ENCODE data around the gene SRXN1. TPM values are rescaled to one million over a fixed set of nuclear protein-coding genes. Genes with fewer than 3 reads are reported as not detected.

Gene SRXN1
- total RNA-seq: 34.5 and 39.0 TPM in 2 replicates

GRCh38 chr20:653110-653589 is at the start of gene SRXN1:
Gene SRXN1, minus strand, starts transcription at chr20:653200. Its CDS starts 15 bp downstream, at chr20:653185.

GRCh38 chr20:675453-676314 is 22.7 kb upstream of the SRXN1 start, which contains the start of gene SCRT2:
Gene SCRT2, minus strand, starts transcription at chr20:675802. Its CDS starts 201 bp downstream, at chr20:675601.

GRCh38 chr20:610130-611046 is 42.6 kb downstream of the SRXN1 start, which contains the start of gene TCF15:
Gene TCF15, minus strand, starts transcription at chr20:610309. Its CDS starts 72 bp downstream, at chr20:610237.

Other genes starting within 250 kb of the SRXN1 start
- 71.3 and 71.4 TPM in 2 replicates for gene RBCK1, start 244.9 kb downstream of the SRXN1 start, total RNA-seq
- 21.0 and 23.3 TPM in 2 replicates for gene TBC1D20, start 190.7 kb downstream of the SRXN1 start, total RNA-seq
- gene CSNK2A1, start 109.4 kb downstream of the SRXN1 start, total RNA-seq: 87.0 and 95.2 TPM in 2 replicates
- gene TCF15, start 42.9 kb downstream of the SRXN1 start, total RNA-seq: under 0.01 TPM in 1 of 2 replicates, not detected in the other
- gene SCRT2, start 22.6 kb upstream of the SRXN1 start, total RNA-seq: not detected in 2 replicates
- gene SLC52A3, start 115.3 kb upstream of the SRXN1 start, total RNA-seq: not detected in 2 replicates
- gene FAM110A, start 180.5 kb upstream of the SRXN1 start, total RNA-seq: 9.1 and 9.8 TPM in 2 replicates